HepG2 (cell line): ENCODE data around the gene MIDN. TPM values are rescaled to one million over a fixed set of nuclear protein-coding genes. Genes with fewer than 3 reads are reported as not detected.

Experiments used
- ATM ChIP-seq: fragments of 450-650 bp; IDR thresholded peaks from 2 replicates; pipeline ENCODE4 v1.7.1; 2017; ENCODE audit warnings: mild to moderate bottlenecking, borderline replicate concordance
- GATA4 ChIP-seq: sonication (generic); IDR thresholded peaks from 2 replicates; pipeline ENCODE4 v1.6.1; 2016; ENCODE audit warnings: antibody characterized with exemption, low read depth, borderline replicate concordance
- IKZF4 ChIP-seq: sonication (generic); formaldehyde crosslinking; IDR thresholded peaks from 2 replicates; pipeline ENCODE4 v1.5.1; 2020; ENCODE audit warnings: borderline replicate concordance, mild to moderate bottlenecking, low read depth, missing genetic modification reagents; ENCODE audit errors: not compliant biosample characterization
- KAT7 ChIP-seq: IDR thresholded peaks from 2 replicates; pipeline ENCODE4 v1.6.1; 2018; ENCODE audit warnings: borderline replicate concordance, missing compliant biosample characterization
- KLF12 ChIP-seq: sonication (generic); formaldehyde crosslinking; IDR thresholded peaks from 2 replicates; pipeline ENCODE4 v1.4.0; 2020; ENCODE audit warnings: missing genetic modification reagents, borderline replicate concordance
- PAWR ChIP-seq: sonication (generic); formaldehyde crosslinking; IDR thresholded peaks from 2 replicates; pipeline ENCODE4 v1.4.0; 2020; ENCODE audit warnings: missing genetic modification reagents, mild to moderate bottlenecking, borderline replicate concordance
- SRY ChIP-seq: sonication (generic); formaldehyde crosslinking; IDR thresholded peaks from 2 replicates; pipeline ENCODE4 v1.8.0; 2022; ENCODE audit warnings: mild to moderate bottlenecking, missing genetic modification reagents
- TOPORS ChIP-seq: sonication (generic); formaldehyde crosslinking; IDR thresholded peaks from 2 replicates; pipeline ENCODE4 v1.8.0; 2023; ENCODE audit warnings: mild to moderate bottlenecking, missing genetic modification reagents
- XBP1 ChIP-seq: sonication (generic); formaldehyde crosslinking; IDR thresholded peaks from 2 replicates; pipeline ENCODE4 v1.5.0; 2020; ENCODE audit warnings: missing genetic modification reagents
- ZBTB1 ChIP-seq: sonication (generic); formaldehyde crosslinking; IDR thresholded peaks from 2 replicates; pipeline ENCODE4 v1.4.0; 2020; ENCODE audit warnings: missing genetic modification reagents, borderline replicate concordance
- ZFP91 ChIP-seq: sonication (generic); formaldehyde crosslinking; IDR thresholded peaks from 2 replicates; pipeline ENCODE4 v1.9.0; 2022; ENCODE audit warnings: missing genetic modification reagents, mild to moderate bottlenecking, borderline replicate concordance
- ZNF251 ChIP-seq: sonication (generic); formaldehyde crosslinking; IDR thresholded peaks from 2 replicates; pipeline ENCODE4 v1.9.0; 2021; ENCODE audit warnings: mild to moderate bottlenecking, missing genetic modification reagents
- ZNF282 ChIP-seq: fragments of 450-650 bp; IDR thresholded peaks from 2 replicates; pipeline ENCODE4 v1.6.1; 2018; ENCODE audit not compliant: partially characterized antibody
- ZNF44 ChIP-seq: sonication (generic); formaldehyde crosslinking; IDR thresholded peaks from 2 replicates; pipeline ENCODE4 v1.5.1; 2020; ENCODE audit warnings: mild to moderate bottlenecking, missing genetic modification reagents
- ZNF564 ChIP-seq: sonication (generic); formaldehyde crosslinking; IDR thresholded peaks from 2 replicates; pipeline ENCODE4 v1.8.1; 2023; ENCODE audit warnings: mild to moderate bottlenecking, missing genetic modification reagents
- ZNF7 ChIP-seq: IDR thresholded peaks from 2 replicates; pipeline ENCODE4 v1.6.1; 2016; ENCODE audit warnings: missing biosample characterization, missing genetic modification reagents
- ZNF891 ChIP-seq: sonication (generic); formaldehyde crosslinking; IDR thresholded peaks from 2 replicates; pipeline ENCODE4 v1.5.0; 2020; ENCODE audit warnings: mild to moderate bottlenecking, missing genetic modification reagents
- polyA plus RNA-seq, 8 experiments: library from polyadenylated mRNA; depleted of rRNA in 3 of 8; stranded (reverse) in 7 of 8; unstranded in 1 of 8; fragments of >200 nt; fragmentation: Illumina TruSeq in 4 of 8; extraction: Trizol in 4 of 8; gene quantifications; 2 replicates each; pipeline versions ENCODE4 v1.2.1 to v1.2.3, GENCODE V29; 2011 to 2016; ENCODE audit warnings: low read depth in 4 of 8, missing spikeins in 1 of 8, mixed read lengths in 1 of 8; ENCODE audit not compliant: insufficient read depth in 1 of 8
- total RNA-seq, 5 experiments: library from RNA; depleted of rRNA; stranded (reverse); fragments of >200 nt; fragmentation: Illumina TruSeq; extraction: Trizol; gene quantifications; 2 replicates each; pipeline ENCODE4 v1.2.3, GENCODE V29; 2016; ENCODE audit warnings: low read depth in 1 of 5
- TF ChIP-seq, protein P1 (sequence below): sonication (generic); formaldehyde crosslinking; IDR thresholded peaks from 2 replicates; pipeline ENCODE4 v1.4.0; 2020; ENCODE audit warnings: missing genetic modification reagents
- TF ChIP-seq, protein P2 (sequence below): sonication (generic); formaldehyde crosslinking; IDR thresholded peaks from 2 replicates; pipeline ENCODE4 v1.8.0; 2022; ENCODE audit warnings: mild to moderate bottlenecking, missing genetic modification reagents, borderline replicate concordance
- TF ChIP-seq, protein P3 (sequence below): sonication (generic); formaldehyde crosslinking; IDR thresholded peaks from 2 replicates; pipeline ENCODE4 v1.5.0; 2020; ENCODE audit warnings: mild to moderate bottlenecking, missing genetic modification reagents, borderline replicate concordance
- TF ChIP-seq, protein P4 (sequence below): IDR thresholded peaks from 2 replicates; pipeline ENCODE4 v1.6.1; 2016; ENCODE audit warnings: low read depth, borderline replicate concordance

MIDN gene
- total and polyA plus RNA-seq, 2 of the 13 experiments (the other 11 are each of a cell fraction or from before 2014, with no cell fraction given) = 8.4 to 18.0 TPM

DNA sequence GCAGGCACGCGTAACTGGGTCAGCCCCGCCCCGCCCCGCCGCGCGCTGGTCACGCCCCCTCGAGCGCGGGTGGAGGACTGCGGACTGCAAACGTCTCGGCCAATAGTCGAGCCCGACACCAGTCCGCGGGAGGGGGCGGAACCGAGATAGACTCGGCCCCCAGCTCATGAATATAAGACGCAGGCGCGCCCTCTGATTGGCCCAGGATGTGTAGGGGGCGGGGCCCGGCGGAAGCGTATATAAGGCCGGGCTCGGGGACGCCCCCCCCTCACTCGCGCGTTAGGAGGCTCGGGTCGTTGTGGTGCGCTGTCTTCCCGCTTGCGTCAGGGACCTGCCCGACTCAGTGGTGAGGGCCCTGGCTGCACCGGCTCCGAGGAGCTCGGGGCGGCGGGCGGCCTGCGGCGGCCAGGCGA, 20.7 kb downstream of the MIDN start, which contains the start of gene CIRBP (continued):
- no peak for TF ChIP-seq ZNF251 (CRISPR knock-in tag)
- no peak for TF ChIP-seq SRY (CRISPR knock-in tag)
- TF ChIP-seq ZBTB1 (CRISPR knock-in tag) = no peak
- TF ChIP-seq, protein P1, sequence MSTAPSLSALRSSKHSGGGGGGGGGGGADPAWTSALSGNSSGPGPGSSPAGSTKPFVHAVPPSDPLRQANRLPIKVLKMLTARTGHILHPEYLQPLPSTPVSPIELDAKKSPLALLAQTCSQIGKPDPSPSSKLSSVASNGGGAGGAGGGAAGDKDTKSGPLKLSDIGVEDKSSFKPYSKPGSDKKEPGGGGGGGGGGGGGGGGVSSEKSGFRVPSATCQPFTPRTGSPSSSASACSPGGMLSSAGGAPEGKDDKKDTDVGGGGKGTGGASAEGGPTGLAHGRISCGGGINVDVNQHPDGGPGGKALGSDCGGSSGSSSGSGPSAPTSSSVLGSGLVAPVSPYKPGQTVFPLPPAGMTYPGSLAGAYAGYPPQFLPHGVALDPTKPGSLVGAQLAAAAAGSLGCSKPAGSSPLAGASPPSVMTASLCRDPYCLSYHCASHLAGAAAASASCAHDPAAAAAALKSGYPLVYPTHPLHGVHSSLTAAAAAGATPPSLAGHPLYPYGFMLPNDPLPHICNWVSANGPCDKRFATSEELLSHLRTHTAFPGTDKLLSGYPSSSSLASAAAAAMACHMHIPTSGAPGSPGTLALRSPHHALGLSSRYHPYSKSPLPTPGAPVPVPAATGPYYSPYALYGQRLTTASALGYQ (CRISPR knock-in tag) = no peak
- no peak for TF ChIP-seq TOPORS
- no peak for TF ChIP-seq KAT7
- TF ChIP-seq ZNF564 (CRISPR knock-in tag) = no peak; the same call in 1 of the 2 replicates
- no peak for TF ChIP-seq ZNF7 (CRISPR knock-in tag)
- no peak for TF ChIP-seq GATA4
- TF ChIP-seq, protein P2, sequence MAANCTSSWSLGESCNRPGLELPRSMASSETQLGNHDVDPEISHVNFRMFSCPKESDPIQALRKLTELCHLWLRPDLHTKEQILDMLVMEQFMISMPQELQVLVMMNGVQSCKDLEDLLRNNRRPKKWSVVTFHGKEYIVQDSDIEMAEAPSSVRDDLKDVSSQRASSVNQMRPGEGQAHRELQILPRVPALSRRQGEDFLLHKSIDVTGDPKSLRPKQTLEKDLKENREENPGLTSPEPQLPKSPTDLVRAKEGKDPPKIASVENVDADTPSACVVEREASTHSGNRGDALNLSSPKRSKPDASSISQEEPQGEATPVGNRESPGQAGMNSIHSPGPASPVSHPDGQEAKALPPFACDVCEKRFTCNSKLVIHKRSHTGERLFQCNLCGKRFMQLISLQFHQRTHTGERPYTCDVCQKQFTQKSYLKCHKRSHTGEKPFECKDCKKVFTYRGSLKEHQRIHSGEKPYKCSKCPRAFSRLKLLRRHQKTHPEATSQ (CRISPR knock-in tag) = no peak
- TF ChIP-seq ZFP91 (CRISPR knock-in tag) = no peak; the same call in 1 of the 2 replicates
- no peak for TF ChIP-seq IKZF4
- TF ChIP-seq, protein P3, sequence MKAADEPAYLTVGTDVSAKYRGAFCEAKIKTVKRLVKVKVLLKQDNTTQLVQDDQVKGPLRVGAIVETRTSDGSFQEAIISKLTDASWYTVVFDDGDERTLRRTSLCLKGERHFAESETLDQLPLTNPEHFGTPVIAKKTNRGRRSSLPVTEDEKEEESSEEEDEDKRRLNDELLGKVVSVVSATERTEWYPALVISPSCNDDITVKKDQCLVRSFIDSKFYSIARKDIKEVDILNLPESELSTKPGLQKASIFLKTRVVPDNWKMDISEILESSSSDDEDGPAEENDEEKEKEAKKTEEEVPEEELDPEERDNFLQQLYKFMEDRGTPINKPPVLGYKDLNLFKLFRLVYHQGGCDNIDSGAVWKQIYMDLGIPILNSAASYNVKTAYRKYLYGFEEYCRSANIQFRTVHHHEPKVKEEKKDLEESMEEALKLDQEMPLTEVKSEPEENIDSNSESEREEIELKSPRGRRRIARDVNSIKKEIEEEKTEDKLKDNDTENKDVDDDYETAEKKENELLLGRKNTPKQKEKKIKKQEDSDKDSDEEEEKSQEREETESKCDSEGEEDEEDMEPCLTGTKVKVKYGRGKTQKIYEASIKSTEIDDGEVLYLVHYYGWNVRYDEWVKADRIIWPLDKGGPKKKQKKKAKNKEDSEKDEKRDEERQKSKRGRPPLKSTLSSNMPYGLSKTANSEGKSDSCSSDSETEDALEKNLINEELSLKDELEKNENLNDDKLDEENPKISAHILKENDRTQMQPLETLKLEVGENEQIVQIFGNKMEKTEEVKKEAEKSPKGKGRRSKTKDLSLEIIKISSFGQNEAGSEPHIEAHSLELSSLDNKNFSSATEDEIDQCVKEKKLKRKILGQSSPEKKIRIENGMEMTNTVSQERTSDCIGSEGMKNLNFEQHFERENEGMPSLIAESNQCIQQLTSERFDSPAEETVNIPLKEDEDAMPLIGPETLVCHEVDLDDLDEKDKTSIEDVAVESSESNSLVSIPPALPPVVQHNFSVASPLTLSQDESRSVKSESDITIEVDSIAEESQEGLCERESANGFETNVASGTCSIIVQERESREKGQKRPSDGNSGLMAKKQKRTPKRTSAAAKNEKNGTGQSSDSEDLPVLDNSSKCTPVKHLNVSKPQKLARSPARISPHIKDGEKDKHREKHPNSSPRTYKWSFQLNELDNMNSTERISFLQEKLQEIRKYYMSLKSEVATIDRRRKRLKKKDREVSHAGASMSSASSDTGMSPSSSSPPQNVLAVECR (CRISPR knock-in tag) = peak; percentile 46
- TF ChIP-seq, protein P4, sequence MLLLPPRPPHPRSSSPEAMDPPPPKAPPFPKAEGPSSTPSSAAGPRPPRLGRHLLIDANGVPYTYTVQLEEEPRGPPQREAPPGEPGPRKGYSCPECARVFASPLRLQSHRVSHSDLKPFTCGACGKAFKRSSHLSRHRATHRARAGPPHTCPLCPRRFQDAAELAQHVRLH (CRISPR knock-in tag) = no peak; the same call in 1 of the 2 replicates
- TF ChIP-seq PAWR (CRISPR knock-in tag) = no peak
- no peak for TF ChIP-seq KLF12 (CRISPR knock-in tag)
- no peak for TF ChIP-seq ZNF891 (CRISPR knock-in tag)
- TF ChIP-seq ZNF44 (CRISPR knock-in tag) = no peak
- no peak for TF ChIP-seq XBP1
- no peak for TF ChIP-seq ATM
- TF ChIP-seq ZNF282 = no peak
